ENCODE measurements around the gene KCNMB4.

The KCNMB4 gene

DNA sequence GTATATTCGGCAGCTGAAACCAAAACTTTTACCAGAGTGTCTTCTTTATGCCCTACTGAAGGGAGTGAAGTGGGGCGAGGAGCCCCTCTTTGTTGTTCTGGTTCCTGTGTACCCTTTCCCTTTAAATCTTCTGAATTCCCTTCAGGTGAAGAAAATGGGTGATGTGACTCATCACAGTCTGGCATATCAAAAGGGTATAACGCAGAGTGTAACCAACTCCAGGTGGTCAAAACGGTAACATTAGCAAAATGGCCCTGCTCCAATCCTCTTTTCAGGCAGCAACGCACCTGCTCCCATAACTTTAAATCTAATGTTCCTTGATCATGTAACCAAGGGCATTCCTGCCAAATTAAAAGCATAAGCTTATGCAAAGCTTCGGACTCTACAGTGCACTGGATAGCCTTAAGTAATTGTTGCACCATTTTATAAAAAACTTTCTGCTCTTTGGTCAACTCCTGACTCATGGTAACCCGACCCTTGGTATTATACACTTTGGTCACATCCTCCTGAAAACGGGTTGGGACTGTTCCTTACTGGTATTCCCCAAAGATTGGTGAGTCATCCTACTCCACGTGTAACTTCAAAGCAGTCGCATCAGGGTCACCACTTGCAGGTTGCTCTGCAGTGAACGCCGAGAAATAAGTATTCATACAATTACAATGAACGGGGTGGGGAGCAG is 83.1 kb downstream of the KCNMB4 start:
- Histone ChIP-seq H3K27me3 (ENCODE audit: insufficient read depth, poor library complexity, severe bottlenecking) (no peaks in the 10 kb centered on the region), H3K4me3 (replicated peaks; ENCODE audit: insufficient read depth, low read length) (no peak overlapping the region), H3K27ac (replicated peaks) (no peak overlapping the region)
- no peak for TF ChIP-seq REST (IDR thresholded peaks at IDR 0.05; ENCODE audit: insufficient replicate concordance, low read depth)
- TF ChIP-seq POLR2AphosphoS5 (IDR thresholded peaks at IDR 0.05; ENCODE audit: low read depth), result no peak
- no peak for TF ChIP-seq SPI1 (IDR thresholded peaks at IDR 0.05; ENCODE audit: borderline replicate concordance, low read depth)
- TF ChIP-seq, protein P1, sequence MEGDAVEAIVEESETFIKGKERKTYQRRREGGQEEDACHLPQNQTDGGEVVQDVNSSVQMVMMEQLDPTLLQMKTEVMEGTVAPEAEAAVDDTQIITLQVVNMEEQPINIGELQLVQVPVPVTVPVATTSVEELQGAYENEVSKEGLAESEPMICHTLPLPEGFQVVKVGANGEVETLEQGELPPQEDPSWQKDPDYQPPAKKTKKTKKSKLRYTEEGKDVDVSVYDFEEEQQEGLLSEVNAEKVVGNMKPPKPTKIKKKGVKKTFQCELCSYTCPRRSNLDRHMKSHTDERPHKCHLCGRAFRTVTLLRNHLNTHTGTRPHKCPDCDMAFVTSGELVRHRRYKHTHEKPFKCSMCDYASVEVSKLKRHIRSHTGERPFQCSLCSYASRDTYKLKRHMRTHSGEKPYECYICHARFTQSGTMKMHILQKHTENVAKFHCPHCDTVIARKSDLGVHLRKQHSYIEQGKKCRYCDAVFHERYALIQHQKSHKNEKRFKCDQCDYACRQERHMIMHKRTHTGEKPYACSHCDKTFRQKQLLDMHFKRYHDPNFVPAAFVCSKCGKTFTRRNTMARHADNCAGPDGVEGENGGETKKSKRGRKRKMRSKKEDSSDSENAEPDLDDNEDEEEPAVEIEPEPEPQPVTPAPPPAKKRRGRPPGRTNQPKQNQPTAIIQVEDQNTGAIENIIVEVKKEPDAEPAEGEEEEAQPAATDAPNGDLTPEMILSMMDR (IDR thresholded peaks at IDR 0.05; ENCODE audit: insufficient read depth, low read length), result no peak
- TF ChIP-seq GABPA (IDR thresholded peaks at IDR 0.05; ENCODE audit: low read depth), result no peak
- DNase-seq (ENCODE audit: low read depth in 1 of 2, low spot score in 1 of 2), result no peak

DNA sequence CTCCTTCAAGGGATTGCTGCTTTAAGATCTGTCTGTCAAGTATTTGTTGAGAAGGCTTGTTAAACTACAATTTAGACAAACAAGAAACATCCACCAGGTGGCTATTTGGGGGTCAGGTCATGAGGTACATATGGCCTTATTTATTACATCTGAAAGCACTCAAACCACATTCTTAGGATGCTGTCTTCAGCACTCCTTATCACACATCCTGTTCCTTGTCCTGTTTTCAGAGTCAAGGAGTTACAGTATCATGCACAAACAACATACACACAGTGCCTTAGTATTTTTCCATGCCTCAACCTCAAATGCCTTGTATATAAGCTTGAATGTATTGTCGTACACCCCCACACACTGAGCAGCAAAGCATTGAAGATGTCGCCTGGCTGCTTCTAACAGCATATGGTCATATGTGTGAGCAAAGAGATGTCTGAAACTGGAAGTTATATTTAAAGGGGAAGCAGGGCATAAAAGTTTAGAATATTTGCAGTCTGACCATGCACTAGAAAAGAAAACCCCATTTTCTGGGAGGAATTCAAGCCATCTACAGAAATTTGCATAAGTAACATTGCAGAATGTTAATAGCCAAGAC is 83.8 kb downstream of the KCNMB4 start:
- DNase-seq (ENCODE audit: low read depth in 1 of 2, low spot score in 1 of 2), result no peak
- TF ChIP-seq POLR2AphosphoS5 (IDR thresholded peaks at IDR 0.05; ENCODE audit: low read depth) (no peak), GABPA (IDR thresholded peaks at IDR 0.05; ENCODE audit: low read depth) (no peak), SPI1 (IDR thresholded peaks at IDR 0.05; ENCODE audit: borderline replicate concordance, low read depth) (no peak), REST (IDR thresholded peaks at IDR 0.05; ENCODE audit: insufficient replicate concordance, low read depth) (no peak)
- TF ChIP-seq, protein P1 (IDR thresholded peaks at IDR 0.05; ENCODE audit: insufficient read depth, low read length), result no peak
- Histone ChIP-seq H3K27ac (replicated peaks) (no peak overlapping the region), H3K4me3 (replicated peaks; ENCODE audit: insufficient read depth, low read length) (no peak overlapping the region), H3K27me3 (ENCODE audit: insufficient read depth, poor library complexity, severe bottlenecking) (no peaks in the 10 kb centered on the region)

DNA sequence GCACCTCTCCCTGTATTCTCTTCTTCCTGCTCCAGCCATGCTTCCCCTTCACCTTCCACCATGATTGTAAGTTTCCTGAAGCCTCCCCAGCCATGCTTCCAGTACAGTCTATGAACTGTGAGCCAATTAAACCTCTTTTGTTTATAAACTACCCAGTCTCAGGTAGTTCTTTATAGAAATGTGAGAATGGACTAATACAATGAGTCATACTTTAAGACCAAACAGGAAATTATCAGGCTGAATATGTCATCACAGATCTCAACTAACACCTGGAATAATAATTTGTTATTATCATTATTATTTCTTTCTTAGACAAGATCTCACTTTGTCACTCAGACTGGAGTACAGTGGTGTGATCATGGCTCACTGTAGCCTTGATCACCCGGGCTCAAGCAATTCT is 85.4 kb downstream of the KCNMB4 start:
- H3K4me3 ChIP-seq (replicated peaks; ENCODE audit: insufficient read depth, low read length), result no peak overlapping the region
- H3K27me3 ChIP-seq (ENCODE audit: insufficient read depth, poor library complexity, severe bottlenecking), result no peaks in the 10 kb centered on the region
- no peak overlapping the region for H3K27ac ChIP-seq (replicated peaks)
- no peak for DNase-seq (ENCODE audit: low read depth in 1 of 2, low spot score in 1 of 2)
- TF ChIP-seq, protein P1 (IDR thresholded peaks at IDR 0.05; ENCODE audit: insufficient read depth, low read length), result no peak
- TF ChIP-seq POLR2AphosphoS5 (IDR thresholded peaks at IDR 0.05; ENCODE audit: low read depth) (no peak), GABPA (IDR thresholded peaks at IDR 0.05; ENCODE audit: low read depth) (no peak), REST (IDR thresholded peaks at IDR 0.05; ENCODE audit: insufficient replicate concordance, low read depth) (no peak), SPI1 (IDR thresholded peaks at IDR 0.05; ENCODE audit: borderline replicate concordance, low read depth) (no peak)

All from HL-60 (cell line).